GM19043 (cell line): ENCODE results near the gene BNC2.

ENCODE experiments used
- ATAC-seq: cut with Tn5 transposase; IDR thresholded peaks from one replicate; pipeline ENCODE4 v1.9.1; 2021; ENCODE audit warnings: low read depth; ENCODE audit not compliant: unreplicated experiment

BNC2 gene

GRCh38 chr9:16652582-16652981, 217.9 kb downstream of the BNC2 start:
- no peak for ATAC-seq

GRCh38 chr9:16651446-16651964, 219.0 kb downstream of the BNC2 start:
- ATAC-seq = no peak

- ATAC-seq = no peak
Measured at GRCh38 chr9:16645970-16646369, 224.5 kb downstream of the BNC2 start.

DNA sequence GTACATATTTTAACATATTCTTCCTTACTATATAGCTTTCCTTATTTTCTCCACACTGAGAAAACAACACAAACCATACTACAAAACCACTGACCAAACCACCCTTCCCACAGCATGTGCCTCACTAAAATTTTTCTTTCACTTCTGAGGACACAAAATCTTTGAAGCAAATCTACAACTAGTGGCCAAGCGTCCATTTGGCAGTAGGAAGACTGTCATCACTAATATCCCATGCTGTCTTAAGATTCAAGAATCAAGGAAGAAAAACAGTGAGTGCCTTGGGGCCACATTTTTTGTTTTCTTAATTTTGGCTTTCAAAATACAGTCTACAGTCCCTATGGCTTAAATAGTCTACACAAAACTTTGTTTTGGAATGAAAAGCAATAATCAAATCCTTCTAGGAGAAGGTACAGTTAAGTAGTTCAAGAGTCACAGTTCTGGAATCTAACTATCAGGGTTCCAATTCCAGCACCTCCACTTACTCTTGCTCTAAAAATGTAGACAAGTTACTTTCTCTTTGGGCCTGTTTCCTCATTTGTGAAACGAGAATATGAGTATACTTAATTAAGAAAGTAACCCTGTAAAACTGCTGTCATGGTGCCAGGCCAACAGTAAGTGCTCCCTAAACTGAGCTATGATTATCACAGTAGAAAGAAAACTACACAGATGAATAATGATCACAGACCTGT, 227.9 kb downstream of the BNC2 start:
- no peak for ATAC-seq

- no peak for ATAC-seq
Measured at GRCh38 chr9:16640649-16641048, 229.8 kb downstream of the BNC2 start.

- no peak for ATAC-seq
Measured at GRCh38 chr9:16639644-16640043, 230.8 kb downstream of the BNC2 start.

DNA sequence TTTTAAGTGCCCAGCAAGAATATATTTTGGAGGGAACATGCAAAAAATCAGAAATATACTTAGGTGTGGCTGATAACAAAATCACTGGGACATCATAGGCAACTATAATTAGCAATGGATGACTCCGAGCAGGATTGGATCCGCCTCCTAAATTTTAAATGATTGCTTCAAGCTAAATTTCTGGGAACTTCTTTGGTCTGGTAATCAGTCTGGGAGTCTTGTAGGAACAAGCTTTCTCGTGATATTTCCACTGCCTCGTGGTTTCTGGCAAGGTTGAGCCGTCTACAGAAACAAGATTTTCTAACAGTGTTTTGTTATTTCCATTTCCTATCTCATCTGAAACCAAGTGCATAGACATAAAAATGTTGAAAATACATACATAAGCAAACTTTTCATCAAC, 232.6 kb downstream of the BNC2 start:
- no peak for ATAC-seq

DNA sequence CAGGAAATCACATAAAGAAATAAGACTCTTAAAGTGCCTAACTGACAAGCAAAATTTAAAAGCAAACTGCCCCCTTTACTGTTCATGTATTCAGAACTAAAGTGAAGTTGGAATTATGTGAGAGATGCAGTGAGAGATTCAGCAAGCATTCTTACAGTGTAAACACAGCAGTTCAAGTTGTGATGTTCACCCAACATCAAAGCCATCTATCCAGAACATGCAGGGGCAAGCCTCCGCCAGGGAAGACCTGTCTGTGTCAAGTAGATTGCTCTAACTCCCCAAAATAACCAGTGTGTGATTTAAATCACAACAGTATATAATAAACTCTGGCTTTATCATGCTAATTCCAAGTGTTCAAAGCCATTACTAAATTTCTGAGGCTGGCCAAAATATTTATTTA, 233.3 kb downstream of the BNC2 start:
- ATAC-seq = no peak

GRCh38 chr9:16633794-16634193, 236.7 kb downstream of the BNC2 start:
- ATAC-seq = no peak

- no peak for ATAC-seq
Measured at GRCh38 chr9:16628413-16628812, 242.1 kb downstream of the BNC2 start.

DNA sequence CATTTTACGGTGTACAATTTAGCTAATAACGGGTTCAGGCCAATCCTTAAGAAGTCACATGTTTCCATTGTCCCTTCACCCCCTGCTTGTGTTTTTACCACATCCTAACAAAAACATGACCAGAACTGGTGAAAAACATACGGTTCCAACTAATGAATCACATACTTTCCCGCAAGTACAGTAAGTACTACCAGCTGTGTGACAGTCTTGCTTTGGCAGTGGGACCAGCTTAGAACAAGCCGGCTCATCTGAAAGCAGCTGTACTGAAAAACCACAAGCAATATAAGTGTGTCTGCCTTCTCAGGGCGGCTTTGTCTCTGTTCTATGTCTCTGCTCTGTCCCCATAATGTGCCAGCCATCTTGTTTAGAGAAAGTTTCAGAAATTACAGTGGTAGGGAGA, 242.5 kb downstream of the BNC2 start:
- no peak for ATAC-seq

DNA sequence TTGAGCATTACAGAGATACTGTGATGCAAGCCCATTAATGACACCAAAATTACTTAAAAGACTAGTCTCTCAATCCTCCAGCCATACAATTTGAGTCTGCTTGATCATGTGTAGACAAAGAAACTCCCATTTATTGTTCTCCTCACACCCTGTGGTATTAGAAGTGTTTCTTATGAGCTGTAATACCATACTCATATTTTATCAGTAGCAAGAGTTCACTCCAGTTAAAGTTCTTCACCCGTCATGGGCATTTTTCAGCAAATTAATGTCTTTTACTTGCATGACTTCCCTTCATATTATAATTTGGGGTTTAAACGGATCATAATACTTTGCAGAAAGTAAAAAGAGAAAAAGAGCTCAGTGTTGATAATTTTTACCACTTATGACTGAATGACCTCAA, 242.9 kb downstream of the BNC2 start:
- no peak for ATAC-seq

DNA sequence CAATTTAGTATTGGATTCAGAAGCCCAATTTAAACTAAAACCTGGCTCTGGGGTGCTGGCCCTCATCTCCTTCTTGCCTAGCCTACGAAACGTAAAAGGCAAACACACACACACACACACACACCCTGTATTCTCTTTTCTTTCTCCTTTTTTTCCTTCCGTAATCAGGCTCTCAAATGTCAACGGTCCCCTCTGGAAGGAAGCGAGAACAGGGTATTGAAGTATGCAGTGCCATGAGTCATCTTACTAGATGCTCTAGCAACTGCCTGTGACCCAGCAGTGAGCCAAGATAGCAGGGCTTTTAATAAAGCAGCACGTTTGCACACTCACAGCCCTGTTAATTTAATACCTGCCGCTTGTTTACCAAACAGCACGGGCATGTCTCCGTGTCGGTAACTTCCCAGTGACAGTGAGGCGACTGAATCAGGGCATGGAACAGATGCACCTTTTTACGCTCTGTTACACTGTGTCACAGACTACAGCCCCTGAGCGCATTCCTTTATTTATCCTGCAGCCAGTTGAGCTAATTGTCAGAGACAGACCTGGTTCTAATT, 243.8 kb downstream of the BNC2 start:
- ATAC-seq = no peak

DNA sequence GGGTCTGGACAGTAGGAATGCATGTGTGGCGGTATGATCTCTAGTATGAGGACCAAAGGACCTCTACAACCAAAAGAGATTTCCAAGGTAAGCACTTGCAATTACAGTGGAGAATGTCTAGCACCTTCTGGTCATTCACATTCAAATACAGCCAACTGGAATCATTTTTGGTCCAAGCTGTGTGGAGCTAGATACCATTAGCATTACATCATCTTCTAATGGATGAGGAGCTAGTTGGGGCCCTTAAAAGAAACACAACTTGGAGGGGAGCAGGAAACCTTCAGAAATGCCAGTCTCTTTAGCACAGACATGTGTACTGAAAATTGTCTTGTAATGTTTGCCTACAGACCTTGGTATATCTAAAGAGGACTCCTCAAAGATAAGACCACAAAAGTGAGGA, 244.7 kb downstream of the BNC2 start:
- no peak for ATAC-seq

GRCh38 chr9:16625161-16625631, 245.3 kb downstream of the BNC2 start:
- no peak for ATAC-seq

DNA sequence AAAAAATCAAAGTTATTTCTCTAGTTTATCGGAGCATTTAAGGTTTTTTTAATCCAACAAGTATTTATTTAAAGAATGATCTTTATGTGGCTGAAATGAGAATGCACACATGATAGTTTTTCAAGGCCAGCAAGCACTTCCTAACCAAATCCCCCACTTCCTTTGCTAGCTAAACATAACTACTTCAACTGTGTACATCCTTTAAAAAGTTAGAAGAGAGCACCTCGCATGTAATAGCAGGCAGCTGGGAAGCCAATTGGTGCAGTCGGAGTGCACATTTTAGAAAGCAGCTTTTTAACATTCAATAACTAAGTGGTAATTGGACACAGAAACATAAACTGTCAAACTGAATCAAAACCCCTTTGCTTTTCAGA, 245.7 kb downstream of the BNC2 start:
- no peak for ATAC-seq

GRCh38 chr9:16623989-16624743, 246.3 kb downstream of the BNC2 start:
- ATAC-seq = no peak

- no peak for ATAC-seq
Measured at GRCh38 chr9:16622541-16622940, 247.9 kb downstream of the BNC2 start.

GRCh38 chr9:16619914-16620520, 250.5 kb downstream of the BNC2 start:
- ATAC-seq = no peak

DNA sequence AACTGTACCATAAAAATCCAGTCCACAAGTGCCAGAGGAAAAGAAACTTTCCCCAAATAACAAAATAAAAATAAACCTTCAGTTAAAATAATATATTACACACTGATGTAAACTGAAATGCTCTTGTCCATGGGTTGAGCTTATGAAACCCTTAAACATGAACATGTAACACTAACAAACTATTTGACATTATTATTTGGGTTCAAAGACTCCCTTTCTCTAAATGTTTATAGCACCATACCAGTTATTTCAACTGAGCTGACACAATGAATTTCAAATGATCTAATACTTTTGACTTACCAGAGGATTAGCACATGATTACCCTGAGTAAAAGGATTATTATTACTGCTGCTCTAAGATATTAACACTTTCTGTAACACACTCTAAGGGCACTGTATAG, 251.1 kb downstream of the BNC2 start:
- no peak for ATAC-seq

- ATAC-seq = no peak
Measured at GRCh38 chr9:16618524-16618923, 251.9 kb downstream of the BNC2 start.
